Measurements from ENCODE around the gene ALG6. TPM values are rescaled to one million over a fixed set of nuclear protein-coding genes. Genes with fewer than 3 reads are reported as not detected.

Gene ALG6
- total RNA-seq, 1 experiment from 2014 or later, result 21.4 TPM

- H3T11ph ChIP-seq (ENCODE audit: low read length), result no peak overlapping the region
- no peak overlapping the region for H4K8ac ChIP-seq (replicated peaks; ENCODE audit: insufficient read length, low read depth, low read length)
- H2BK5ac ChIP-seq (ENCODE audit: insufficient read length, low read length), result no peak overlapping the region
- TF ChIP-seq CTCF (conservative IDR thresholded peaks at IDR 0.05), result no peak
- no peak overlapping the region for H3K23ac ChIP-seq (ENCODE audit: insufficient read length, low read depth, low read length)
- H3K4ac ChIP-seq (ENCODE audit: low read depth, low read length), result no peak overlapping the region
- H3K27me3 ChIP-seq (ENCODE audit: insufficient read depth, low read length), result peaks cover 2% of the 10 kb centered on the region; the same call in 1 of the 2 replicates
- H3K9ac ChIP-seq (ENCODE audit: extremely low read depth, insufficient read length, low read length), result peak overlapping the region; percentile 67
- peaks cover 0 to 2% of the 10 kb centered on the region in 2 experiments; a peak in 2 of 5 replicates for H3K9me3 Mint-ChIP-seq
- H3K4me1 Mint-ChIP-seq, result peaks cover 51 to 59% of the 10 kb centered on the region in 2 experiments
- H3K27ac ChIP-seq (ENCODE audit: insufficient read length, low read depth, low read length), result peak overlapping the region; percentile 52
- H3K79me1 ChIP-seq (ENCODE audit: insufficient read depth, low read depth, low read length, poor library complexity, severe bottlenecking), result no peaks in the 10 kb centered on the region
- H3K9me3 ChIP-seq (ENCODE audit: control insufficient read depth, low read depth, low read length), result no peaks in the 10 kb centered on the region
- DNase-seq, result peak; percentile 65
- peaks cover 56% of the 10 kb centered on the region for H3K23me2 ChIP-seq (ENCODE audit: insufficient read length, low read depth, low read length, poor library complexity, severe bottlenecking)
- no peak overlapping the region for H2BK20ac ChIP-seq (ENCODE audit: low read depth, low read length, poor library complexity, severe bottlenecking)
- peak overlapping the region; percentile 3; the same call in 1 of the 2 replicates for H3K14ac ChIP-seq (ENCODE audit: insufficient read depth, low read length)
- H3K4me2 ChIP-seq (ENCODE audit: insufficient read depth, insufficient read length, low read length), result peak overlapping the region; percentile 95
- no peak overlapping the region for H2BK12ac ChIP-seq (ENCODE audit: insufficient read length, low read depth, low read length)
- H2BK15ac ChIP-seq (ENCODE audit: low read depth, low read length), result no peak overlapping the region
- H2AK5ac ChIP-seq (ENCODE audit: insufficient read length, low read length), result no peak overlapping the region
- no peak overlapping the region for H4K91ac ChIP-seq (ENCODE audit: insufficient read length, low read depth, low read length)
- no peak overlapping the region for H2BK120ac ChIP-seq (ENCODE audit: low read depth, low read length, poor library complexity, severe bottlenecking)
- peaks cover 7% of the 10 kb centered on the region; the same call in 1 of the 2 replicates for H3K4me1 ChIP-seq (ENCODE audit: insufficient read depth, low read length)
- H3K27ac Mint-ChIP-seq, result peak overlapping the region; percentile 82 to 99 (median 92); a peak in 6 of 7 replicates
- no peak overlapping the region for H4K5ac ChIP-seq (ENCODE audit: insufficient read length, low read depth, low read length)
- H3K18ac ChIP-seq (ENCODE audit: insufficient read length, low read depth, low read length), result no peak overlapping the region
- no peak overlapping the region for H2AFZ ChIP-seq (ENCODE audit: low read length)
- no CpG with 5 or more reads among the region's 39 CpGs for WGBS (ENCODE audit: extremely low coverage, insufficient read length, low lambda C conversion rate)
- H3K27me3 Mint-ChIP-seq (ENCODE audit: low read depth), result peaks cover 73% of the 10 kb centered on the region
- H3K36me3 Mint-ChIP-seq (ENCODE audit: insufficient read depth in 1 of 3, low read depth in 3 of 3), result peaks cover 0 to 6% (median 0%) of the 10 kb centered on the region in 3 experiments; a peak in 3 of 7 replicates
- H3K56ac ChIP-seq (ENCODE audit: insufficient read length, low read depth, low read length), result no peak overlapping the region
- H3K4me3 Mint-ChIP-seq, result peak overlapping the region; percentile 83 to 96
- no peaks in the 10 kb centered on the region; the same call in 1 of the 2 replicates for H3K79me2 ChIP-seq (ENCODE audit: insufficient read depth, low read length)
- H4K20me1 ChIP-seq (ENCODE audit: control insufficient read depth, insufficient read depth, insufficient read length), result no peaks in the 10 kb centered on the region
Measured at GRCh38 chr1:63321066-63321784, 46.2 kb upstream of the ALG6 start.

Data from H9 (cell line).